Testis (tissue), 2 donors: Measurements from ENCODE around the gene PIM2.

Experiments
- CTCF ChIP-seq, 3 experiments: fragments of 450-650 bp in 2 of 3; fragments of 200-600 bp in 1 of 3; sonication (generic) in 1 of 3; IDR thresholded peaks; one replicate each; pipeline ENCODE4 v1.5.1; 2016 to 2019; ENCODE audit warnings: antibody characterized with exemption in 3 of 3, mild to moderate bottlenecking in 2 of 3, moderate library complexity in 1 of 3
- POLR2A ChIP-seq: fragments of 450-650 bp; IDR thresholded peaks from one replicate; pipeline ENCODE4 v1.6.1; 2017; ENCODE audit warnings: antibody characterized with exemption, mild to moderate bottlenecking, moderate library complexity

GRCh38 chrX:48965959-48966358 lies 47.1 kb upstream of the PIM2 start:
- TF ChIP-seq CTCF (IDR thresholded peaks at IDR 0.05) = no peak
- no peak for TF ChIP-seq POLR2A
